ENCODE data around the gene MGAT4A.

MGAT4A gene

GRCh38 chr2:98685930-98686887, 44.7 kb downstream of the MGAT4A start:
- Mint-ChIP-seq H3K4me1 (peaks cover 7% of the 10 kb centered on the region), H3K27ac (no peak overlapping the region), H3K9me3 (no peaks in the 10 kb centered on the region), H3K27me3 (ENCODE audit: low read depth, poor library complexity) (peaks cover 8% of the 10 kb centered on the region), H3K36me3 (ENCODE audit: low read depth) (no peaks in the 10 kb centered on the region), H3K4me3 (no peak overlapping the region)
- DNase-seq, result no peak
- no peak for TF ChIP-seq CTCF (IDR thresholded peaks at IDR 0.05)

- Mint-ChIP-seq H3K4me1 (peaks cover 7% of the 10 kb centered on the region), H3K9me3 (peaks cover 5% of the 10 kb centered on the region), H3K27me3 (ENCODE audit: low read depth, poor library complexity) (peaks cover 5% of the 10 kb centered on the region), H3K36me3 (ENCODE audit: low read depth) (no peaks in the 10 kb centered on the region), H3K27ac (no peak overlapping the region), H3K4me3 (no peak overlapping the region)
- no peak for DNase-seq
- TF ChIP-seq CTCF (IDR thresholded peaks at IDR 0.05), result no peak
Observed at GRCh38 chr2:98683728-98684127, 47.2 kb downstream of the MGAT4A start.

GRCh38 chr2:98676742-98677141, 54.2 kb downstream of the MGAT4A start:
- H3K9me3 Mint-ChIP-seq, result peaks cover 29% of the 10 kb centered on the region
- peaks cover 20% of the 10 kb centered on the region for H3K36me3 Mint-ChIP-seq (ENCODE audit: low read depth)
- H3K27ac Mint-ChIP-seq, result no peak overlapping the region

GRCh38 chr2:98674233-98674964, 56.5 kb downstream of the MGAT4A start:
- no peak for DNase-seq
- peaks cover 24% of the 10 kb centered on the region for H3K36me3 Mint-ChIP-seq (ENCODE audit: low read depth)
- no peaks in the 10 kb centered on the region for H3K27me3 Mint-ChIP-seq (ENCODE audit: low read depth, poor library complexity)
- H3K4me3 Mint-ChIP-seq, result no peak overlapping the region
- TF ChIP-seq CTCF (IDR thresholded peaks at IDR 0.05), result no peak
- H3K4me1 Mint-ChIP-seq, result no peaks in the 10 kb centered on the region
- H3K9me3 Mint-ChIP-seq, result peaks cover 38% of the 10 kb centered on the region
- no peak overlapping the region for H3K27ac Mint-ChIP-seq

More at GRCh38 chr2:98676742-98677141, 54.2 kb downstream of the MGAT4A start:
- TF ChIP-seq CTCF (IDR thresholded peaks at IDR 0.05), result no peak
- no peak overlapping the region for H3K4me3 Mint-ChIP-seq
- H3K4me1 Mint-ChIP-seq, result no peaks in the 10 kb centered on the region
- no peak for DNase-seq
- no peaks in the 10 kb centered on the region for H3K27me3 Mint-ChIP-seq (ENCODE audit: low read depth, poor library complexity)

GRCh38 chr2:98669675-98670074, 61.3 kb downstream of the MGAT4A start:
- H3K4me3 Mint-ChIP-seq, result no peak overlapping the region
- H3K4me1 Mint-ChIP-seq, result no peaks in the 10 kb centered on the region
- no peak for DNase-seq
- H3K27me3 Mint-ChIP-seq (ENCODE audit: low read depth, poor library complexity), result peaks cover 4% of the 10 kb centered on the region
- TF ChIP-seq CTCF (IDR thresholded peaks at IDR 0.05), result no peak
- peaks cover 52% of the 10 kb centered on the region for H3K9me3 Mint-ChIP-seq
- peaks cover 27% of the 10 kb centered on the region for H3K36me3 Mint-ChIP-seq (ENCODE audit: low read depth)
- no peak overlapping the region for H3K27ac Mint-ChIP-seq
